Measurements from ENCODE around the gene ZFHX3. TPM values are rescaled to one million over a fixed set of nuclear protein-coding genes. Genes with fewer than 3 reads are reported as not detected.
"Not testable (repeated sequence)": the region's sequence is repeated elsewhere in the genome, so short reads cannot be mapped to it uniquely, and the experiment has no call there.

The ZFHX3 gene
- total RNA-seq, 4 donors from 2014 or later, result 9.1 to 34.0 (median 12.0) TPM

DNA sequence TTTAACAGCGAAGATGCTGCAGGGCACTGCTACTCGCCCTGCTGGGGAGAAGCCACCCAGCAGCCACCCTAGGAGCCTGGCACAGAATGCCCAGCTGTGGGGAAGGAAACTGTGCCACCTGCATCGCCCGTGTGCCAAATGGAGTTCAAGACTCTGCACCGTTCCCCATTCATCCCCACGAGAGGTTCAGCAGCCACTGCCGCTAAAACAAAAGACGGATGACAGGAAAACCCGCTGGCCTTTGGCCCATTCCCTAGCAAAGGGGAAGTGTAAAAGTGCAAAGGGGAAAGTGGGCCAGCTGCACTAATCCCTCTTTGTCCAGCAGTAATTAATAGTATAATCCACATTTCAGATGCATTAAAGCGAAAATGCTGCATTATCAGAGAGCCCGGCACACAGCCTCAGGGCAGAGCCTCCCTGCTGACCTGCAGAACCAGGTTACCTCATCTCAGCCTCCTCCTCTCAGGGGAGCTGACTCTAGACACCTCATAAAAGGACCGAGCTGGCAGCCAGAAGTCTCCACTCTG lies 37.7 kb downstream of the ZFHX3 start:
- Histone ChIP-seq H3K9me3 (no peaks in the 10 kb centered on the region), H3K4me3 (no peak overlapping the region), H3K27ac (no peak overlapping the region), H3K27me3 (no peaks in the 10 kb centered on the region), H3K4me1 (no peaks in the 10 kb centered on the region), H3K36me3 (no peaks in the 10 kb centered on the region)
- intact Hi-C loops (cut with DNase I; ENCODE audit: low total_unique reads), result loop anchor here (10.0 kb wide), 1 partner anchor 405 kb away; no protein-coding TSS in a partner anchor
- DNase-seq, result no peak
- no peak for TF ChIP-seq POLR2A (IDR thresholded peaks at IDR 0.05)
- TF ChIP-seq, protein P1, sequence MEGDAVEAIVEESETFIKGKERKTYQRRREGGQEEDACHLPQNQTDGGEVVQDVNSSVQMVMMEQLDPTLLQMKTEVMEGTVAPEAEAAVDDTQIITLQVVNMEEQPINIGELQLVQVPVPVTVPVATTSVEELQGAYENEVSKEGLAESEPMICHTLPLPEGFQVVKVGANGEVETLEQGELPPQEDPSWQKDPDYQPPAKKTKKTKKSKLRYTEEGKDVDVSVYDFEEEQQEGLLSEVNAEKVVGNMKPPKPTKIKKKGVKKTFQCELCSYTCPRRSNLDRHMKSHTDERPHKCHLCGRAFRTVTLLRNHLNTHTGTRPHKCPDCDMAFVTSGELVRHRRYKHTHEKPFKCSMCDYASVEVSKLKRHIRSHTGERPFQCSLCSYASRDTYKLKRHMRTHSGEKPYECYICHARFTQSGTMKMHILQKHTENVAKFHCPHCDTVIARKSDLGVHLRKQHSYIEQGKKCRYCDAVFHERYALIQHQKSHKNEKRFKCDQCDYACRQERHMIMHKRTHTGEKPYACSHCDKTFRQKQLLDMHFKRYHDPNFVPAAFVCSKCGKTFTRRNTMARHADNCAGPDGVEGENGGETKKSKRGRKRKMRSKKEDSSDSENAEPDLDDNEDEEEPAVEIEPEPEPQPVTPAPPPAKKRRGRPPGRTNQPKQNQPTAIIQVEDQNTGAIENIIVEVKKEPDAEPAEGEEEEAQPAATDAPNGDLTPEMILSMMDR (IDR thresholded peaks at IDR 0.05), result no peak

DNA sequence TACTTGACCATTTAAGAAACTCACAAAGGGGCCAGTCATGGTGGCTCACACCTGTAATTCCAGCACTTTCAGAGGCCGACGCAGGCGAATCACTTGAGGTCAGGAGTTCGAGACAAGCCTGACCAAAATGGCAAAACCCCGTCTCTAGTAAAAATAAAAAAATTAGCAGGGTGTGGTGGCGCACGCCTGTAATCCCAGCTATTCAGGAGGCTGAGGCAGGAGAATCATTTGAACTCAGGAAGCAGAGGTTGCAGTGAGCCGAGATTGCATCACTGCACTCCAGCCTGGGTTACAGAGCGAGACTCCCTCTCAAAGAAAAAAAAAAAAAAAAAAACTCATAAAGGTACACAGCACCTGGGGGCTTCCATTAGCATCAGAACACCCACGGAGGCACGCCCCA lies 38.2 kb downstream of the ZFHX3 start:
- not testable (repeated sequence) for H3K27me3 ChIP-seq, DNase-seq, H3K4me3 ChIP-seq, H3K27ac ChIP-seq, H3K9me3 ChIP-seq, H3K36me3 ChIP-seq, H3K4me1 ChIP-seq
- intact Hi-C loops (cut with DNase I; ENCODE audit: low total_unique reads), result loop anchor here (10.0 kb wide), 1 partner anchor 405 kb away; no protein-coding TSS in a partner anchor

DNA sequence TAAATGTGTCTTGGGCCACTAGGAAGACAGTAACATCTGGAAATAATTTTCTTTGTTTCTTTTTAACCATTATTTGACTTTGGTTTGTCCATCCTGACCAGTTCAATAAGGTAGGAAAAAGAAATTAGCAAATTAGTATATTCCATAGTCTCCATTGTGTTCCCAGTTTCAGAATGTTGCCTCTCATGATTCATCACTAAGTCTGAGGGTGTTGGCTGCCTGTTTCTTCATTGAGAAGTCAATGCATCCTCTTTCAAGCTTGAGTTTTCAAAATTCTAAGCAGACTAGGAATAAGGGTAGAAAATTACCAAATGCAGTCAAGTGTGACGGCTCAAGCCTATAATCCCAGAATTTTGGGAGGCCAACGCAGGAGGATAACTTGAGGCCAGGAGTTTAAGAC lies 41.9 kb downstream of the ZFHX3 start:
- no peak for TF ChIP-seq POLR2A (IDR thresholded peaks at IDR 0.05)
- intact Hi-C loops (cut with DNase I; ENCODE audit: low total_unique reads), result no loop called here
- Histone ChIP-seq H3K4me1 (no peaks in the 10 kb centered on the region), H3K27ac (no peak overlapping the region), H3K9me3 (no peaks in the 10 kb centered on the region), H3K36me3 (no peaks in the 10 kb centered on the region), H3K4me3 (no peak overlapping the region), H3K27me3 (no peaks in the 10 kb centered on the region)
- DNase-seq, result no peak

DNA sequence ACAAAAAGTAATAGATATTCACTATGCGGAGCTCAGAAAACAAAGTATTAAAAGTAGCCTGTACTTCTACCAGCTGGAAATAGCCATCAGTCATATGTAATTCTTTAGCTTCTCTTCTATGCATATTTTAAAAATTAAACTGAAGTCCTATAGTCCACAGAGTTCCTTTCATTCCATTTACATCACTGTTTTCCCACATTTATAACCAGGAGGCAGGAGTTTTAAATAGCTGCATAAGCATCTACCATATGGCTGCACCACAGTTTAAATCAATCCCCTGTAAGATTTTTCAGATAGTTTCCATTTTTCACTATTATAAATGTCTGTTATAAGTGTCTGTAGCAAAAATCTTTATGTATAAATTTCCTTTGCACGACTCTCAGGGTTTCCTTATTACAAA lies 45.1 kb downstream of the ZFHX3 start:
- intact Hi-C loops (cut with DNase I; ENCODE audit: low total_unique reads), result no loop called here
- no peak overlapping the region for H3K4me3 ChIP-seq
- no peak overlapping the region for H3K27ac ChIP-seq
- H3K27me3 ChIP-seq, result no peaks in the 10 kb centered on the region
- DNase-seq, result no peak
- H3K36me3 ChIP-seq, result no peaks in the 10 kb centered on the region
- H3K9me3 ChIP-seq, result no peaks in the 10 kb centered on the region
- H3K4me1 ChIP-seq, result no peaks in the 10 kb centered on the region
- no peak for TF ChIP-seq POLR2A (IDR thresholded peaks at IDR 0.05)
- TF ChIP-seq, protein P1 (IDR thresholded peaks at IDR 0.05), result no peak

DNA sequence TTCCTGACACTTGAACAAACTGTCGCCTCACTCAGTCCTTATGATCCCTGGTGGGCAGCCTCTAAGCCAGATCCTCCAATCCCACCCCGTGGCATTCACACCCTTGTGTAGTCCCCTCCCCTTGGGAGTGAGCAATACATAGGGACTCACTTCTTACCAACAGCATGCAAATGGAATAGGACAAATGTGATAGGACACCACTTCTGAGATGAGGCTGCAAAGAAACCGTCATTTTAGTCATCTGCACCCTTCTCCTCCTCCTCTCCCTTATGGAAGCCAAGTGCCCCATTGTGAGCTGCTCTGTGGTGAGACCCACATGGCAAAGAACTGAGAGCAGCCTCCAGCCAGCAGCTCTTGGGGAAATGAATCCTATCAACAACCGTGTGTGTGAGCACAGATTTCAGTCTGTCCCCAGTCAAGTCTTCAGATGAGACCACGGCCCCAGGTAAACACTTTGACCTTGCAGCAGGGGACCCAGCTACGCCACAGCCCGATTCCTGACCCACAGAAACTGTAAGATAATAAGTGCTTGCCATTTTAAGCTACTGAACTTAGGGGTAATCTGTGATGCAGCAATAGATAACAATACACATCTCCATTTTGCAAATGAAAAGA lies 46.9 kb downstream of the ZFHX3 start:
- no peaks in the 10 kb centered on the region for H3K27me3 ChIP-seq
- no peaks in the 10 kb centered on the region for H3K4me1 ChIP-seq

More for the DNA sequence above, 46.9 kb downstream of the ZFHX3 start:
- Histone ChIP-seq H3K9me3 (no peaks in the 10 kb centered on the region), H3K36me3 (no peaks in the 10 kb centered on the region), H3K4me3 (no peak overlapping the region), H3K27ac (no peak overlapping the region)
- no peak for DNase-seq
- no peak for TF ChIP-seq POLR2A (IDR thresholded peaks at IDR 0.05)
- TF ChIP-seq, protein P1 (IDR thresholded peaks at IDR 0.05), result no peak
- intact Hi-C loops (cut with DNase I; ENCODE audit: low total_unique reads), result no loop called here

All from uterus (tissue), 4 donors.